Fibroblast of peridontal ligament (primary cell): Measurements from ENCODE around the gene TDRD12.
"Not testable (repeated sequence)": the region's sequence is repeated elsewhere in the genome, so short reads cannot be mapped to it uniquely, and the experiment has no call there.

Source experiments
- DNase-seq: peaks from one replicate; pipeline ENCODE4 v3.0.0-alpha.2; 2010; ENCODE audit errors: extremely low read depth

TDRD12 gene

GRCh38 chr19:32866564-32867265 is 147.1 kb downstream of the TDRD12 start:
- DNase-seq: no peak

GRCh38 chr19:32867436-32867835 is 147.9 kb downstream of the TDRD12 start:
- DNase-seq: not testable (repeated sequence)

GRCh38 chr19:32868206-32868950 is 148.8 kb downstream of the TDRD12 start:
- no peak for DNase-seq

DNA sequence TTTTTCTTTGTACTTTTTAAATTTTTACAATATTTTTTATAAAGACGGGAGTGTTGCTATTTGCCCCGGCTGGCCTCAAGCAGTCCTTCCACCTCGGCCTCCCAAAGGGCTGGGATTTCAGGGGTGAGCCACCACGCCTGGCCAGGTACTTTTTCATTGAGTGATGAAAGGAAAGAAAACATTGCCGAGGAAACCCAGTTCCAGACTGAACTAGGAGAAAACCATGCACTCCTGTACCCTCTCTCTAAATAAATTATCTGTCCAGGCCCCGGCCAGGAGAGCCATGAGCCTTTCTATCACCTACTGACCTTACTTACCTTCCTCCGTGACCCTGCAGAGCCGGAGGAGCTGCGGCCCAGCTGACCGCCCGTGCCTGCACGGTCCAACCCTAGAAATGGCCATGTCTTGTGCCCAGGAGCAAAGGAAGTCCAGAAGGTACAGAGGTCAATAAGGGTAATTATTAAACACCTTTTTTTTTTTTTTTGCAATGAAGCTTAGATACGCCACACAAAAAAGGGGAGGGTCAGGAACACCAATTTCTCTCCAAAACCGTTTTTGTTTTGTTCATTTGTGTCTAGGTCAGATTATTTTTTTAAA is 149.9 kb downstream of the TDRD12 start, which contains the start of gene SLC7A9:
Gene SLC7A9 (minus strand): TSS at position 399 of the 597 bp plus-strand sequence. CDS start 1,233 bp downstream, outside the sequence.
- DNase-seq: no peak

DNA sequence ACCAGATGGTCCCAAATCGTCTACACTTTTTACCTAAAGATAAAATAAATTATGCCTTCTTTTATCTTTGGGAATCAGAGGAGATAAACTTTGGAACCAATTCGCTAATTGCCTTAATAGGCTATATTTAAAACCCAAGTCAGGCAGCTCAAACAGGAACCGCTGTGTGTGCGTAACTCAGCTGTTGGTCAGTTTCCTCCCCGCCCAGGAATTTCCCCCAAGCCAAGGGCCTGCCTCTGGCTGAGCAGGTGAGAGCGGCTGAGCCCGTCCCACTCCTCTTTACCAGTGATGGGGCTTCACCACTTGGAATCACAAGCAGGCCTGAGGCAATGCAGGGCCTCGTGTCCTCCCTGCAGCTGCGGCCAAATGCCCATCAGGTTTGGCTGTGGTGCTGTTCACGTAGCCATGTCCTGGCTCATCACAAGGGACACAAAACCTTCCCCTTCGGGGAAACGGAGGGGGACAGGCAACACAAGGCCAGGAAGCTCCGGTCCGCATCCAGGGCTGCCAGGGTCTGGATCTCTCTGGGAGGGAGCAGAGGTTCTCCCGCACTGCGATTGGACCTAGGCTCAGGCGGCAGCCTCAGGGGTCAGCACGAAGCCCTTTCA is 150.5 kb downstream of the TDRD12 start:
- no peak for DNase-seq

DNA sequence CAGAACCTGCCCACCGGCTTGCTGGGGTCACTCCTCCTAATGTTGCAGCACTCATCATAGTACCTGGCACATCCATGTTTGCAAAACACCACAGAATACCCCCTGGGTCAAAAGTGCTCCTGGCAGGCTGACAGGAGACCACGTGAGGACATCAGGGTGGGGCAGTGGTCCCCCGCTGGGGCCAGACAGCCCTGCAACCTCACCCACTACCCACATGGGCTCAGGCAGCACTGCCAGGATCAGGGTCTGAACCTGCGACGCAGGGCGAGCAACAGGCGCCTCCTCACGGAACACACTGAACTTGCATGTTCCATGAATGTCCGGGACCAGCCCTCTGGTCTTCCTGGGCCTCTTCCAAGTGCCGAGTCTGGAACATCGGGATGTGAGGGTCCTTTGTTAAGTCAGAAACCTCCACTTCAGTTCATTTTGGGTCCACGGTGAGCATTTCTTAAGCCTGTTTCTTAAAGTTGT is 151.4 kb downstream of the TDRD12 start:
- DNase-seq: no peak

- no peak for DNase-seq
Observed at GRCh38 chr19:32872391-32872790, 152.8 kb downstream of the TDRD12 start.

DNA sequence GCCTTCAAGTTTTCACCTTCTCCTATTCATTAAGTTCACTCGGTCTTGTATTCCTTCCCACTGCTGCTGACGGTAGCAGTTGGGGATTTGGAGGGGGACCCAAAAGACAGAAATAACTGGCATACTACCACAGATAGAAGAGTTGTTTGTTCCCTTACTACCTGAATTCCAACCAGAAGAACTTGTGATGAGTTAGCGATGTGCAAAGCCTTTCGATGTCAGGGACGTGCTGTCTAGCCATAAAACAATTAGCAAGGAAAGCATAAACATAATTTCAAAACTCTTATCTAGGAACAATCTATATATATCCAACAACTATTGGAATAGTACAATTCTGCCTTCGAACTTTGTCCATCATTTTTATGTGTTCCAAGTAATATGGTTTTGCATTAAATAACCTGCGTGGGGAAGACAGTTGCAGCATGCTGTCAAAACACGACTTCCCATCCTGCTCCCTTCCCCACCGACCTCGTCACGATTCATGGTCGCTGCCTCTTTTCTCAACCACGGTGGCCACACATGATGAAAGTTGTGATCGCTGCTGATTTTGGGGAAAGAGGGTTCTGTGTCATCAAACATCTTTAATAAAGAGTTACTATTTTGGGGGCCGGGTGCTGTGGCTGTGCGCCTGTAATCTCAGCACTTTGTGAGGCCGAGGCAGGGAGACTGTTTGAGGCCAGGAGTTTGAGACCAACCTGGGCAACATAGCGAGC is 153.8 kb downstream of the TDRD12 start:
- DNase-seq: no peak

- DNase-seq: no peak
Observed at GRCh38 chr19:32874605-32875004, 155.0 kb downstream of the TDRD12 start.

DNA sequence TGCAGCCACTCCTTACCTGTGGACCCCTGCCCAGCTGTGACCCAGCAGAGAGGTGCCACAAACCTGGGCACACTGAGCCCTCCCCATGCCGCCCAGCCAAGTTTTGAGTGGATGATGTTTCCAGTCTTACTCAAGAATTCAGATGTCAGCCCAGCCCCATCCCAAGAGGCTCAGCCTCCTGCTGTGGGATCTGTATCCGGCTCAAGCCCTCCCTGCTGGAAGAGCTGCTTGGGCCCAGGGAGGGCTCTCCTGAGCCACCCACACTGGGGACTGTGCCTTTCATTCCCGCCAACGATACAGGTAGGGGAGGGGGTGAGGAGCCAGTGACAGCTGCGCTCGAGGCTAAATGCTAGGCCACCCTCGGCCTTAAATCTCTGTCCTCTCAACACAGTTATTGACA is 155.9 kb downstream of the TDRD12 start:
- no peak for DNase-seq

DNA sequence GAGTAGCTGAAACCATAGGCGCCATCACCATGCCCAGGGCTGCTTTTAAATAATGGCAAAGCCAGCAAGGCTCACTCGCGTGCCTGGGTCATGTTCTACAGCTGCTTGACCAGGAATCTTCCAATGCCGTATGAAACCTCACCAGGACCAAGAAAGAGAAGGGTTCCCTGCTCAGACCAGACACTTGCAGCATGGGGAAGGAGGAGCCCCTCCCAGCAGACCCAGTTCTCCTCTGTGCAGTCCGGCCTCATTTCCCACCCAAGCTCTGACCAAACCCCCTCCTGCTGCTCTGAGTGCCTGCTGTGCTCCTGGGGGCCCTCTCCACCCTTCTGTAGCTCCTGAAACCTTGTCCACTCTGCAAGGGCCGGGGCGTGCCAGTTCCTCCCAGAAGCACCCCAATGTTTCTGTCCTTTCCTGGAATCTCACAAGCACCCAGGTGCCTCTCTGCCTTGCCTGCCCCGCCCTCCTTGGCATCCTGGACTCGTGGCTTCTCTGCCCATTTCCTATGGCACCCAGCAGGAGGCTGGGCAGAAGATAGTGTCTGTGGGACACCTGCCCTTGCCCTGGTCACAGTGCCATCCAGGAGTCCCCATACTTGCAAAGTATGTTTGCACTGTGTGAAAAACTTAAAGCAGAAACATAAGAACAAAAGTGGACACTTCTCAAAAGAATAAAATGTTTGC is 156.8 kb downstream of the TDRD12 start:
- no peak for DNase-seq

- DNase-seq: no peak
Observed at GRCh38 chr19:32876919-32877285, 157.3 kb downstream of the TDRD12 start.
